GM12878 (cell line): ENCODE results near the gene DNMT3A. TPM values are rescaled to one million over a fixed set of nuclear protein-coding genes. Genes with fewer than 3 reads are reported as not detected.

ENCODE experiments used
- ATAC-seq: fragments of 200-7000 bp; cut with Tn5 transposase; 3 replicates; pipeline ENCODE4 v1.9.1; 2020; ENCODE audit warnings: mild to moderate bottlenecking, moderate library complexity
- BruUV-seq: library from RNA; stranded (reverse); fragments of 400-500 nt; replicated peaks from 2 replicates; lab custom pipeline; 2021; lab: Mats Ljungman, UMichigan
- CTCF ChIA-PET: fragments of 300-600 bp; sonication (Branson Sonifier 250); formaldehyde crosslinking; extraction: SDS; loops from one replicate; lab custom pipeline; 2021; ENCODE audit warnings: inconsistent platforms; lab: Yijun Ruan, JAX
- POLR2A ChIA-PET: fragments of 350-600 bp; formaldehyde crosslinking; extraction: SDS; loops from one replicate; lab custom pipeline; 2021; ENCODE audit warnings: inconsistent platforms; lab: Charles Lee
- RAD21 ChIA-PET: fragments of 300-600 bp; sonication (Branson Sonifier 250); formaldehyde crosslinking; loops from one replicate; lab custom pipeline; 2023; ENCODE audit warnings: antibody characterized with exemption; ENCODE audit not compliant: unreplicated experiment; lab: Charles Lee
- SMC1A ChIA-PET: fragments of 300-600 bp; sonication (Branson Sonifier 250); formaldehyde crosslinking; loops from one replicate; lab custom pipeline; 2023; ENCODE audit not compliant: unreplicated experiment, uncharacterized antibody; lab: Charles Lee
- DNase-seq: peaks from one replicate; pipeline ENCODE4 v3.0.0-alpha.2; 2011; ENCODE audit warnings: low read depth, low spot score
- FAIRE-seq: peaks from 3 replicates; lab custom pipeline; 2011; peaks lifted over from hg19 to GRCh38; lab: Jason Lieb, UNC
- H2AFZ ChIP-seq: 2 replicates; pipeline ENCODE4 v1.6.0; 2011; ENCODE audit warnings: low read depth, low read length, control low read depth; ENCODE audit not compliant: control insufficient read depth
- H3K27ac ChIP-seq: 2 replicates; pipeline ENCODE4 v1.5.1; 2011; ENCODE audit warnings: control low read depth; ENCODE audit not compliant: control insufficient read depth, insufficient read depth
- H3K27me3 ChIP-seq, 2 experiments: replicated peaks in 1 of 2; 2 replicates each; pipeline versions ENCODE4 v1.6.0 to v1.6.1; 2011; ENCODE audit warnings: low read length in 1 of 2; ENCODE audit not compliant: control insufficient read depth in 2 of 2, insufficient read depth in 2 of 2
- H3K36me3 ChIP-seq, 2 experiments: 2 replicates each; pipeline ENCODE4 v1.5.1; 2011; ENCODE audit warnings: low read length in 1 of 2; ENCODE audit not compliant: control insufficient read depth in 2 of 2, insufficient read depth in 2 of 2
- H3K4me1 ChIP-seq: 2 replicates; pipeline ENCODE4 v1.6.1; 2011; ENCODE audit warnings: mild to moderate bottlenecking, low read length, moderate library complexity, mixed read lengths; ENCODE audit not compliant: control insufficient read depth, insufficient read depth
- H3K4me2 ChIP-seq: 2 replicates; pipeline ENCODE4 v1.6.0; 2011; ENCODE audit warnings: control low read depth; ENCODE audit not compliant: control insufficient read depth, insufficient read depth
- H3K4me3 ChIP-seq: fragments of 200-600 bp; sonication (generic); 2 replicates; pipeline ENCODE4 v1.5.1; 2016
- H3K79me2 ChIP-seq: 2 replicates; pipeline ENCODE4 v1.6.0; 2011; ENCODE audit warnings: low read length; ENCODE audit not compliant: control insufficient read depth, insufficient read depth
- H3K9ac ChIP-seq: 2 replicates; pipeline ENCODE4 v1.8.0; 2011; ENCODE audit warnings: low read length, control low read depth, mixed read lengths; ENCODE audit not compliant: control insufficient read depth, insufficient read depth
- H3K9me3 ChIP-seq: replicated peaks from 3 replicates; pipeline ENCODE4 v1.5.1; 2011; ENCODE audit warnings: mild to moderate bottlenecking, low read length; ENCODE audit not compliant: control insufficient read depth, insufficient read depth
- H4K20me1 ChIP-seq: 2 replicates; pipeline ENCODE4 v1.6.0; 2011; ENCODE audit not compliant: control insufficient read depth, insufficient read depth
- KDM1A ChIP-seq: fragments of 200-600 bp; sonication (generic); IDR thresholded peaks from 2 replicates; pipeline ENCODE4 v1.6.1; 2016; ENCODE audit warnings: borderline replicate concordance
- POLR2A ChIP-seq: IDR thresholded peaks from 2 replicates; pipeline ENCODE4 v1.6.1; 2011; ENCODE audit warnings: low read depth, mild to moderate bottlenecking, low read length
- SIX5 ChIP-seq: IDR thresholded peaks from 2 replicates; pipeline ENCODE4 v1.6.1; 2011; ENCODE audit warnings: mild to moderate bottlenecking, low read depth, low read length, moderate library complexity; ENCODE audit not compliant: severe bottlenecking
- WRNIP1 ChIP-seq: IDR thresholded peaks from 2 replicates; pipeline ENCODE4 v1.6.1; 2011; ENCODE audit warnings: low read depth, low read length, improper control_type of control experiment, borderline replicate concordance
- WGBS: methylation state at CpG from one replicate; pipeline ENCODE4 v1.1.6; 2016; ENCODE audit warnings: low lambda C conversion rate; ENCODE audit not compliant: insufficient replicate concordance, insufficient coverage; ENCODE audit errors: missing lambda C conversion rate; 5-methylcytosine and 5-hydroxymethylcytosine counted together
- in situ Hi-C: fragments of 300-500 bp; cut with MboI; formaldehyde crosslinking; loops from 9 replicates; pipeline ENCODE4 v1.14.3; 2018; ENCODE audit warnings: mixed read lengths
- intact Hi-C: fragments of 100-400 bp; cut with micrococcal nuclease; formaldehyde crosslinking; loops from one replicate; pipeline ENCODE4 v1.14.2; 2022; ENCODE audit not compliant: unreplicated experiment
- polyA plus RNA-seq, 11 experiments: library from polyadenylated mRNA; depleted of rRNA in 4 of 11; unstranded in 6 of 11; stranded (reverse) in 5 of 11; fragments of >200 nt; fragmentation: Nextera tagmentation in 4 of 11; fragmentation: Illumina TruSeq in 1 of 11; extraction: Ambion mirVana in 4 of 11; extraction: Trizol in 1 of 11; gene quantifications; 1 replicate in 1 of 11; 2 replicates in 10 of 11; pipeline versions ENCODE4 v1.2.1 to v1.2.3, GENCODE V29; 2011 to 2016; ENCODE audit warnings: inconsistent platforms in 2 of 11, missing spikeins in 2 of 11, low read depth in 1 of 11
- total RNA-seq, 4 experiments: library from RNA; depleted of rRNA in 3 of 4; stranded (reverse); fragments of >200 nt in 3 of 4; fragmentation: Illumina TruSeq in 1 of 4; extraction: Trizol in 1 of 4; gene quantifications; 2 replicates each; pipeline versions ENCODE4 v1.2.1 to v1.2.3, GENCODE V29; 2013 to 2021
- TF ChIP-seq, protein P1 (sequence below): IDR thresholded peaks from 2 replicates; pipeline ENCODE4 v1.6.1; 2012; ENCODE audit warnings: low read length, inconsistent platforms
- TF ChIP-seq, protein P2 (sequence below): fragments of 450-650 bp; IDR thresholded peaks from 2 replicates; pipeline ENCODE4 v1.6.1; 2018; ENCODE audit warnings: borderline replicate concordance, mild to moderate bottlenecking; ENCODE audit not compliant: partially characterized antibody

The DNMT3A gene
- total and polyA plus RNA-seq, 10 of the 15 experiments (the other 5 are each of a cell fraction or from before 2014, with no cell fraction given), result 7.4 to 51.6 (median 17.4) TPM

DNA sequence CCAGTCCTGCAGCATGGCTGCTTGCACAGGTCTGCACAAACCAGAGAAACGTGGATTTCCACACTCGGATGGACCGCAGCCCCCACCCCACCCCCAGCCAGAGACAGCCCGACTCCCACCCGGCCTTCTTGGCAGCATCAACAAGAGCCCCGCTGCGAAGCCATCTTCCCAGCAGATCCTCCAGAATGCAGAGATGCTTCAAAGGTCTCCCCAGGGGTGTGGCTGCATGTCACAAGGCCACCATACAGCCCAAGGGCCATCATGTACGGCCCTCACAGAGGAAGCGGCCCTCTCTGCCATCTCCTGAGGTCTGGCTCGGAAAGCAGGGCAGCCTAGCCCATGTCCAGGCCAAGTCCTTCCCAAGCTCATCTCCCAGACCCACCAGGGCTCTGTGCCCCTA, 11.5 kb downstream of the DNMT3A start:
- no TSS peak for BruUV-seq
- Histone ChIP-seq H3K27ac (no peak overlapping the region), H3K4me1 (peaks cover 10% of the 10 kb centered on the region), H3K36me3 (peaks cover 3 to 8% of the 10 kb centered on the region in 2 experiments; a peak in 3 of 4 replicates), H2AFZ (no peak overlapping the region), H3K4me3 (no peak overlapping the region), H4K20me1 (peaks cover 4% of the 10 kb centered on the region), H3K79me2 (peaks cover 5% of the 10 kb centered on the region), H3K4me2 (no peak overlapping the region), H3K9me3 (peaks cover 7% of the 10 kb centered on the region; the same call in 2 of the 3 replicates), H3K9ac (no peak overlapping the region), H3K27me3 (no peaks in the 10 kb centered on the region)
- CTCF ChIA-PET, result interaction anchor here (0.5 kb wide), 1 partner anchor 1507 kb away, joined by 3 read pairs; no protein-coding TSS in a partner anchor
- 95% methylated on average over 10 of the region's 10 CpGs for WGBS
- in situ Hi-C loops, result no loop called here
- SMC1A ChIA-PET, result no interaction called here
- no peak for ATAC-seq
- POLR2A ChIA-PET, result interaction anchor here (1.4 kb wide), 1 partner anchor 20 kb away, joined by 4 read pairs; no protein-coding TSS in a partner anchor
- intact Hi-C loops, result no loop called here
- RAD21 ChIA-PET, result no interaction called here
- no peak for DNase-seq
- TF ChIP-seq SIX5 (no peak), WRNIP1 (no peak), KDM1A (no peak), POLR2A (peak; percentile 40; the same call in 1 of the 2 replicates)
- TF ChIP-seq, protein P1, sequence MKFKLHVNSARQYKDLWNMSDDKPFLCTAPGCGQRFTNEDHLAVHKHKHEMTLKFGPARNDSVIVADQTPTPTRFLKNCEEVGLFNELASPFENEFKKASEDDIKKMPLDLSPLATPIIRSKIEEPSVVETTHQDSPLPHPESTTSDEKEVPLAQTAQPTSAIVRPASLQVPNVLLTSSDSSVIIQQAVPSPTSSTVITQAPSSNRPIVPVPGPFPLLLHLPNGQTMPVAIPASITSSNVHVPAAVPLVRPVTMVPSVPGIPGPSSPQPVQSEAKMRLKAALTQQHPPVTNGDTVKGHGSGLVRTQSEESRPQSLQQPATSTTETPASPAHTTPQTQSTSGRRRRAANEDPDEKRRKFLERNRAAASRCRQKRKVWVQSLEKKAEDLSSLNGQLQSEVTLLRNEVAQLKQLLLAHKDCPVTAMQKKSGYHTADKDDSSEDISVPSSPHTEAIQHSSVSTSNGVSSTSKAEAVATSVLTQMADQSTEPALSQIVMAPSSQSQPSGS, result no peak
- TF ChIP-seq, protein P2, sequence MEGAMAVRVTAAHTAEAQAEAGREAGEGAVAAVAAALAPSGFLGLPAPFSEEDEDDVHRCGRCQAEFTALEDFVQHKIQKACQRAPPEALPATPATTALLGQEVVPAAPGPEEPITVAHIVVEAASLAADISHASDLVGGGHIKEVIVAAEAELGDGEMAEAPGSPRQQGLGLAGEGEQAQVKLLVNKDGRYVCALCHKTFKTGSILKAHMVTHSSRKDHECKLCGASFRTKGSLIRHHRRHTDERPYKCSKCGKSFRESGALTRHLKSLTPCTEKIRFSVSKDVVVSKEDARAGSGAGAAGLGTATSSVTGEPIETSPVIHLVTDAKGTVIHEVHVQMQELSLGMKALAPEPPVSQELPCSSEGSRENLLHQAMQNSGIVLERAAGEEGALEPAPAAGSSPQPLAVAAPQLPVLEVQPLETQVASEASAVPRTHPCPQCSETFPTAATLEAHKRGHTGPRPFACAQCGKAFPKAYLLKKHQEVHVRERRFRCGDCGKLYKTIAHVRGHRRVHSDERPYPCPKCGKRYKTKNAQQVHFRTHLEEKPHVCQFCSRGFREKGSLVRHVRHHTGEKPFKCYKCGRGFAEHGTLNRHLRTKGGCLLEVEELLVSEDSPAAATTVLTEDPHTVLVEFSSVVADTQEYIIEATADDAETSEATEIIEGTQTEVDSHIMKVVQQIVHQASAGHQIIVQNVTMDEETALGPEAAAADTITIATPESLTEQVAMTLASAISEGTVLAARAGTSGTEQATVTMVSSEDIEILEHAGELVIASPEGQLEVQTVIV, result no peak
- FAIRE-seq, result no peak
